GM18507 (cell line): ENCODE measurements around the gene SAMD4A.
A peak's percentile ranks its signal among the peaks of the same experiment; 100 is the strongest.

Experiments
- DNase-seq: peaks from one replicate; pipeline ENCODE4 v3.0.0; 2011; ENCODE audit warnings: low read depth; ENCODE audit not compliant: insufficient read length; ENCODE audit errors: extremely low spot score
- FAIRE-seq: peaks from 2 replicates; lab custom pipeline; 2011; peaks lifted over from hg19 to GRCh38; lab: Jason Lieb, UNC

The SAMD4A gene

DNA sequence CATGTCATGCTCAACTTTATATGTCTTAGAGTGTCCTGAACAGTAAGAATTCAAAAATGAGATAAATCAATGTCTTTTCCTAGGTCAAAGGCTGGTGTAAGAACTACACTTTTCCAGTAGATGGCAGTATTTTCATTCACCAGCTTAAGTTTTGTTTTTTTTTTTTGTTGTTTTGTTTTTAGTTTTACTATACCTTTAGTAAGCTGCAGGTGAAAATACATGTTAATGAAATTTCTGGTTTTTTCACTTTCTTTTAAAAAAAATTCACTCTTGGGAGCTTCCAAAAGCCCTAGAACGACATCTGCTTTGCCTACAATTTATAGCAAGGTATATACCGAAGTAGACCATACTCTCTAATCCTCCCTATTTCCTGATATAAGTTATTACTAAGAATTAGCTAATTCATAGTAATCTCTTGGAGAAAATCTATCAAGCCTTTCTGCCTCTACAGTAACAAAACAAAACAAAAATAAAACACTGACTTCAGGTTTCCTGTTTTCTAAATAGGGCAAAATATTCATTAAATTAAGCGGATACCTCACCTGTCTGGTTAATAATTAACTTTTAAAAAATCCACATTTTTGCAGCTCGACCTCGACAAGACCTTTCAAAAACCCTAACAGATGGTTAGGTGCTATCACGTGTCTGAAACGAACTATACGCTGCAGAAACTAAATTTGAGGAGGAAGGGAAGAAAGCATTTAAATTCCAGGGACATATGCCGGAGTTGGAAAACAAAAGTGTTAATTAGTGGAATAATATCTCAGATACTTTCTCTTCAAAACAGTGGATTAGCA, 2.7 kb upstream of the SAMD4A start:
- DNase-seq: no peak
- FAIRE-seq: peak; percentile 80

DNA sequence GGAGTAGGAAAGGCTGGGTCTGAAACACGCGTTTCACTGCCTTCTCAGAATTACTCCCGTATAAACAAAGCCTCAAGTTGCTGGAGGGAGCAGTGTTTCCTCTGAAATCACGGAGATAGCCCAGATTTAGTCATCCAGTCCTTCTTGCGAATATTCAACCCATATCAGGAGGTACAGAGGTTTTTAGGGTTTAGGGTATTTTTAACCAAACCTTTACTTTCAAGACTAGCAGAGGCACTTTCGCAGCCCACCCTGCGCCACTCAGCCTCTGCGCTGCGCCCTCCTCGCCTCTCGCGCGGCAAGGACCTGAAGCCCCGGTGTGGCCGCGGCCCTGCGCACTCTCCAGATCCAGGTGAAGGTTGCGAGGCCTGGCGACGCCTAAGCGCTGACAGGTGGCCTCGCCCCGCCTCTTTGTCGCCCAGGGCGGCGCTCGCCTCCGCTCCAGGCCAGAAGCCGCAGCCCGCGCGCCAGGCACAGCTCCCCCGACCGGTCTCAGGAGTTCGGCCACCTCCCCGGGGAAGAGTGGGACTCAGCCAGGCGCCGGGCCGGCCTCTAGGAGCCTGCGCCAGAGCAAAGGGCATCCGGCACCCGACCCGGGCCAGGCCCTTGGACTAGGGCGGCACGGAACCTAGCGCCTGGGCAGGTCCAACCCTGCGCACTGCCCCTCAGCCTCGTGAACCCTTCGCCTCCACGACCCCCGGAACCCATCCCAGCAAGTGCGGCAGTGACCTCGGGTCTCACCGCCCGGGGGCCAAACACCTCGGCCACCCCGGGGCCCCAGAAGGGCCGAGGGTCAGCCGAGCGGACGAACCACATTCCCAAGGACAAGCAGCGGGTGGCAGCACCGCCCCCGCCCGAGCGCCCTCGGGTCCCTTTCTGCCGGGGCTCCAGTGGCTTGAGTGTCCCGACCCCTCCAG, 1.8 kb upstream of the SAMD4A start:
- FAIRE-seq (peak; percentile 79), DNase-seq (no peak)

DNA sequence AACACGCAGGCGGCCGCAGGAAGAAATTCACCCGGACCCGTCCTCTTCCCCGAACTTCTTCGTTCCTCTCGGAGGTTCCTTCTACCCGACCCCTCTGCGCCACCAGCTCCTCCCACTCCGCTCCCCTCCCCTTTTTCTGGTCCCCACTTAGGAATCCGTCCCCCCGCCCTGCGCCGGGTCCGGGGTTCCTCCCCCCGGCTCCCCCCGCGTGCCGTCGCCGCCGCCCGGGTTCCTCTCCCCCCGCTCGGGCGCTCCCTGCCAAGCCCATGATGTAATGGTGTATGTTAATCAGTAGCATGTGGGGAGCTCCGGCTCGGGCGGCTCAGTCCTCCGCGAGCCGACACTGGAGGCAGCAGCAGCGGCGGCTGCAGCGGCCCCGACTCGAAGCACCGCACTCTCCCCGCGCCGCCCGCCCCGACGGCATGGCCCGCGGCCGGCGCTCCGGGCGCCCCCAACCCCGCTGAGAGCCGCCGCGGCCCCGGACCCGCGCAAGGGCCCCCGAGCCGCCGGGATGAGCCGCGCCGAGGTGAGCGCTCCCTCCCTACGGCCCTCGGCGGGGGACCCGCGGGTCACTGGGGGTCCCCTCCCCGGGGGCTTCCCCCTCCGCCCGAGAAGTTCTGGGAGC, 1.0 kb upstream of the SAMD4A start:
- peak; percentile 54 for FAIRE-seq
- peak; percentile 69 for DNase-seq

DNA sequence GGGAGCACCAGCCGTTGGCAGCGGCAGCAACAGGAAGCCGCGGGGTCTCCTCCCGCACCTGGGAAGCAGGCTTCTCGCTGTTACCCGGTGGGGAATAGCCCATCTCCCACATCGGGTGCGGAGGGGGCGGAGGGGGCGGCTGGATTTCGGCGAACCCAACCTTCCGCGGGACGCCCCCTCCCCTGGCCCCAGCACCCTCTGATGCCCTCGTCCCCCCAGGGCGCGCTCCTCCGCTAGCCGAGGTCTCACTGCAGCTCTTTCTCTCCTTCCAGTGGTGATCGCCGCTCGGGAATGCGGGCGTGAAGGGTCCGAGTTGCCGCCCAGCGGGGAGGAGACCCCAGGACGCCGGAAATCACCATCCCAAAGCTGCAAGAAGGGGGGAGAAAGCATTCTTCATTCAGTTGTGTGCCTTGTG, 303 bp downstream of the SAMD4A start:
- DNase-seq (no peak), FAIRE-seq (no peak)

DNA sequence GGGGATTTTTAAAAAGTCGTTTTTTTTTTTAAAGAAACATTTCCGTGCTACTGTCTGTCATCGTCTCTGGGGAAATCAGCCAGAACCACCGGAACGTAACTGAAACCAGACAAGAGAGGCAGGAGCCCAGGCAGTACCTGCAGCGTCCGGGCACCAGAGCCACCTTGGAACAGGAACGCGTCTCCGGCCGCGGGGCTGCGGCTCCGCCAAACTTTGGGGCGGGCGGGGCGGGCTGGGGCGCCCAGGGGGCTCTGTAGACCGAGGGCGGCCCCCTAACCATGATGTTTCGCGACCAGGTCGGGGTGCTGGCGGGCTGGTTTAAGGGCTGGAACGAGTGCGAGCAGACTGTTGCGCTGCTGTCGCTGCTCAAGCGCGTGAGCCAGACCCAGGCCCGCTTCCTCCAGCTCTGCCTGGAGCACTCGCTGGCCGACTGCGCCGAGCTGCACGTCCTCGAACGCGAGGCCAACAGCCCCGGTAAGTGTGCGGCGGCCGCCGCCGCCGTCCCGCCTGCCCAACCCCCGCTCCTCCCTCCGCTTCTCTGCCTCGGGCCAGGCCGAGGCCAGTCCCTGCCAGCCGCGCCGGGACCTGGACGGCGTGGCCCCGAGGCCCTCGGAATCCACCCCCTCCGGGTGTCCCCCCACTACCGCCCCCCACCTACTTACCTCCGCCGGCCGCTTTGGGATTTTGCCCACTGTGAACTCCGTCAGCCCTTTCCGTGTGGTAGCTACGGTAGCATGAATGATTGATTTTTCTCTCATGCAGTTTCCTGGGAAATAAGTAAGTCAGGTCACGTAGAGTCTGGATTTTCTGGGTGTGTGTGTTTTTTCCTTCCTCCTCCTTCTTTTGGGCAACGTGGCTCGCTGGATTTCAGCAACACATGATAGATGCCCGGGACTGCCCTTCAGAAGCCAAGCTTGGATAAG, 972 bp downstream of the SAMD4A start:
- FAIRE-seq: peak; percentile 82

DNA sequence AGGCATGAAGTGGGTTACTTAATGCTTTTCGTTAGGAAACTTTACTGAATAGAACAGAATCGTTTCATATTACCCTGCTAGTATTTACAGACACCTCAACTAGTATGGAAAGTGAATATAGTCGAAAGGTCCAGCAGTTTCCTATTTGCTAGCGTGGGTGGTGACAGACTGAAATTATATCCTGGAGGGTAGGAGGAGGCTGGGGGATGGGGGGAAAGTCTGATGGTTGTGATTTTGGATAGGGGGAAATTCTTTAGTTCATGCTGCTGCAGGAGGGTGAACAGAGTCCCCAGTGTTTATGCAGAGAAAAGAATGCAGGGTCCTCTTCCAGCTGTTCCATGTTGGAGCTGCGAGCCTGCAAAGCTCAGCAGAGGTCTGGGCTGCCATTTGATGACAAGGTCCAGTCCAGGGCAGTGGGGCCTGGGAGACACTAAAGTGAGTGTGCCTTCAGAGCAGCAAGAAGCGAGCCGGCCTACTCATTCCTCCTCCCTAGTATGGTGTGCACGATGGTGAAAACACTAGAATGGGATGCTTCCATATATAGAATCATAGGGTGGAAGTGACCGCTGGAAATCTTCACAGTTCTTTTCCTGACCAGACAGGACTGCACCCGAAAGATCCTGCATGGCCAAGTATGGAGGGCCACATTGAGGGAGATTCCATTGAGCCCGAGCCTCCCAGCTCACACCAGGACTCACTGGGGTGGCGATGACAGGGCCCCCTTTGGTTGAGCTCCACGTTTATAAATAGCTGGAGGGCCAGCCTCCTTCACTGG, 2.1 kb downstream of the SAMD4A start:
- DNase-seq (no peak), FAIRE-seq (no peak)

More for the DNA sequence above, 972 bp downstream of the SAMD4A start:
- DNase-seq: no peak

DNA sequence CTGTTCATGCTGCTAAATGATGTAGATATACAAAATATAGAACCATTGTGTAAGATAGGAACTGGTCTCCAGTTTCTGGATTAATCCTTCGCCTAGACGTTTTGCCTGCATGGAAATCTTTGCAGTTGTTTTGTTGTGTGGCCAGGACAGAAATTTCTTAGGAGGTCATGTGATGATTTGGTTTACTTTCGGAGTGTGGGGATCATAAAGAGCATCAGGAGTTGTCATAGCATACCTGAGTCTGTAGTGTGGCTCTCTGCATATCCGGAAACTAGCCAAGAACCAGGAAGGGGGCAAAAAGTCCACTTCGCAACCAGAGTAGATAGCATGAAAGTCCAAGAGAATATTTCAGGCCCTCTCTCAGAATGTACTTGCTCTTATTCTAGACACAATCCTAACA, 3.1 kb downstream of the SAMD4A start:
- DNase-seq: no peak
- no peak for FAIRE-seq

DNA sequence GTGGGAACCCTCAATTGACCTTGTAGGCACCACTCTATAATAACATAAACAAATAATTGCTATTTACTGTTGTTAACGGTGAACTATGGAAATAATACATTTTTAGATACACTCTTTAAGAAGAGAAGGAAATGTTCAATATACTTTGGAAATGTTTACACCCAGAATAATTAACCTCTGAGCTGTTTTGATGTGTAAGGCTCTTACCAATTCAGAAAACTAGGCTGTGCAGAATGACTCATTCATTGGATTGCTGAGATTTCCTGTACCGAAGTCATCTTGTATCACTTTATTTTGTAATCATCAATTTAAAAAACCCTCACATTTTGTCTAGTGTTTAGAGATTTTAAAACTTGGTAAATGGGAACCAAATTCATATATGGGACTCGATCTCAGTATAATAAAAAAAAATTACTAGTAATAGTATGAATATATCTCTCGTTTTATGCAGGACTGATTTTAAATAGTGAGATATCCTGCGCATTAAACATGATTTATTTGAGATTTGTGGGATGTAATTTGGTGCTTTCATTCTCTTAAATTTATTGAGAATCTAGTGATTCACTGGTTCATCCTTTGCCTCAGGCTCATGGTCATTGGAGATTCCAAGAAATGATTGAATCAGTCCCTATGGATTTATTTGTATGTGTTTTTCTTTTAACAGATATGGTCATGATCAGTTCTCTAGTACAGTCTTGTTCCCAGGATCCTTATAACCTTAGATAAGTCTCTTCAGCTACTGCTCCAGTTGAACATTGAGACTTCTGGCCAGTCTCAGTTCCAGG, 3.9 kb downstream of the SAMD4A start:
- FAIRE-seq: no peak
- no peak for DNase-seq

DNA sequence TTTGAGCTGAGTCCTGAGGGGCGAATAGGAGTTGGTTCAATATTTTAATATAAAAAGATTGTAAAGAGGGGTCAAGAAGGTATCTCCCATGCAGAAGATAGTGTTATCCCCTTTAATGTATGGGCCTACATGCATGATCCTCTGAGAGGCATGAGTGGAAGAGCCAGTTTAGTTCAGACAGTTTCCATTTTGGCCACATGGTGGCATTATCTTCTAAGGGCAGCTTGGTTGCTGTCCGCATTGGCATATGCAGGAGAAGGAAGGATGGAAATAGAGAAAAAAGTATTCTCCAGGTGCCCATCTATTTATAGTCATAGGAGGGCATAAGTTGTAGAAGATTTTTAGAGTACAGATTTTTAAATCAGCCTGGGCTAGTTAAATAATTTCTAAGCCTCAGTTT, 5.4 kb downstream of the SAMD4A start:
- FAIRE-seq (no peak), DNase-seq (no peak)

DNA sequence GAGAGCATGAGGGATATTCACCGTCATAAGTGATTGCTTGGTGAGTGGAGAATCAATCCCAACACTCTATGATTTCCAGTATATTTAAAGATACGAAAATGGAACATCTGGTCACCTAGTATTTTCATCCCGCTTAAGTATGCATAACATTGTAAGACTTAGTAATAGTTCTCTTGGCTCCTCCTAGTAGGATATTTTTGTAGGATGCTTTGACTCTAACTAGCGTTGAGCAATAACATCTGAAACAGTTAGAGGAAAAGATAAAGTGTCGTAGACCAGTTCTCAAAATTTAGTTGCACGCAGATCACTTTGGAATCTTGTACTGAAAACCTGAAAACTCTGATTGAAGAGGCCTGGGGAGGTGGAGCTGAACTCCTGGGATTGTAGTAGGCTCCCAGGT, 7.6 kb downstream of the SAMD4A start:
- DNase-seq: no peak
- no peak for FAIRE-seq

DNA sequence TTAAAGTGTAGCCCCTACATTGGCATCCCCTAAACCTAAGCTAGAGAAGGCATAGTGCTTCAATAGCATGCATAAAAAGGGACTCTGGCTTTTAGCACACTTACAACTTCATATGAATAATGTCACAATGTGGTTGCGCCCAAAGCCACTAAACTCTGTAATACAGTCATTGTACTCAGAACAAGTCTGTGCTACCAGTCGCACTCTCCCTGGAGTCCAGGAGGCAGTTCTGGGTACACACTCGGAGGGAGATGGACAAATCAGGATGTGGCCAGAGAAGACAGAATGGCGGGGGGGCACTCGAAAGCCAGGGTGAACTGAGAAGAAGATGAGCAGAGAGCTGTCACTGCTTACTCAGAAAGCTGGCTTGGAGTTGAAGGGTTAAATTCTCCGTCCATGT, 10.6 kb downstream of the SAMD4A start:
- no peak for DNase-seq
- FAIRE-seq: no peak

DNA sequence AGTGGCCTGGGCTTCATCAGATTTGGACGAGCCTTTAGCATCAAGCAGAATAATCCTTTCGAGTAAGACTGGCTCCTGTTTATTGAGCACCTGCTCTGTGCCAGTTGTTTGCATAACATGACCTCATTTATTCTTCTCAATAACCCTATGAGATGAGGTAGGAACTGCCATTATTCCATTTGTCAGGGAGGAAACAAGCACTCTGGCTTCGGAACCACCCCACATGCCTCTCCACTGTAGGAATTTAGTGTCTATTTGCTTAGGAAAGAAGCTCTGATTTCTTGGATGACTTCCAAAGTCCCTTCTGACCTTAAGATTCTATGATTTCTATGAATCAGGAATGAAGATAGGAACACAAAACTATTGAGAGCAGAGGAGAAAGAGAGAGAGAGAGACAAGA, 11.0 kb downstream of the SAMD4A start:
- FAIRE-seq (no peak), DNase-seq (no peak)

DNA sequence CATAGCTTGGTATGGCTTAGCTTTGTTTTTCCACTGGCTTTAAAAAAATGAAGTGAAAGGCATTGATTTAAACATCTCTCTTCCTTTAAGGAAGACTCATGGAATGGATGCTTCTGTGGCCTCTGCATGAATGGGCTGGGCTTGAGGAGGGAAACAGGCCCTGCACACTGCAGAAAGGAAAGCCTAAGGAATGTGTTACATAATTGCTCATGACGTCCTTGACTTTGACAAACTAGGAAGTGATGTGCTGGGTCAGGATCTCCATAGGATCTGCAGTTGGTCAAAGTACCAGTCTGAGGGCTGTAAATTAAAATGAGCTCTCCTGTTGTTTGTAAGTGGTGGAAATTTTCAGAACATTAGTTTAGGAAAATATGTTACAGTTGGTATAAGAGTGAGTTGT, 12.7 kb downstream of the SAMD4A start:
- FAIRE-seq: no peak

DNA sequence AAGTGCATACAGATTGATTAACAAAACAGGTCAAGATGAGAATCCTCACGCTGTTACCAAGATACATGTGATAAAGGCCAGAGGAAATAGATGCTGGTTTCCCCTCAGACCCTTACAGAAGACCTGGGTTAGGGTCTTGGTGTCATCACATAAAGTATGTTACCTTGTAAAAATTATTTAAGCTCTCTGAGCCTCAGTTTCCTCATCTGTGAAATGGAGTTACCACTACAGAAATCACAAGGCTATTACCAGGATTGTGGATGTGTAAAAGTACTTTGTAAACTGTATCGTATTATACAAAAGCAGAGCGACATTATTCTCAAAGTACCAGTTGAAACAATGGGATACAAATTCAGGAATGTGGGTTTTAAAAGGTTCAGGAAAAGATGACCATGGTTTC, 14.0 kb downstream of the SAMD4A start:
- FAIRE-seq: no peak
- DNase-seq: no peak

More for the DNA sequence above, 12.7 kb downstream of the SAMD4A start:
- DNase-seq: no peak

DNA sequence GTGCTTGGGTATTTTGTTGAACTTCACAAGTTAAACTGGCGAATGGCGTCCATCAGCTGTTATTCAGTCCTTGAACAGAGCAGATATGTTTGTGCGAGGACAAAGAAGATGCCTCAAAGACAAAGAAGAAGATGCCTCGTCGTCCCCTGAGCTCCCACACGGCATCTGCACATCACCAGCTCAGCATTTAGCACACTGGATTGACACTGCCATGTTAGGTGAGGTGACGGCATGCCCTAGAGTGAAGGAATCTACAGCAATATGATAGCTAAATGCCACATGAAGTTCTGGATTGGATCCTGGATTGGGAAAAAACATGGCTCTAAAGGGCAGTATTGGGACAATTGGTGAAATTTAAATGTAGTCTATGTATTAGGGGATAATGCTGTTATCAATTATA, 15.4 kb downstream of the SAMD4A start:
- FAIRE-seq (no peak), DNase-seq (no peak)

DNA sequence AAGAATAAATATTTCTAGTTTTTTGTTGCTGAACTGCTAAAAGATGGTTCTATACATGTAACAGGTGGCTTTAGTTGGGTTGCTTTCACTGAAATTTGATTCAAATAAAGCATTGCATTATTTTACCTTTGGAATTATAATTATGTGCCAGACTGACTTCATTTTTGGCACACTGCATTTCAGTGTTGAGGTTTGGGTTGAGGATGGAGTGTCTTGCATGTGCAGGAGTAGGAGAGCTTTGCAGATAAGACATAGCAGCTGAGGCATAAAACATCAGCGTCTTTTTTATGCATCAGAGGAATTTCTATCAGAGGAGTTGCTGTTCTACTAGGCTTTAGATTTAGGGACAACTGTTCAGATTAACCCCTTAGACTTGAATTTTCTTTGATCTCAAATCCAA, 17.2 kb downstream of the SAMD4A start:
- FAIRE-seq: no peak
- DNase-seq: no peak

DNA sequence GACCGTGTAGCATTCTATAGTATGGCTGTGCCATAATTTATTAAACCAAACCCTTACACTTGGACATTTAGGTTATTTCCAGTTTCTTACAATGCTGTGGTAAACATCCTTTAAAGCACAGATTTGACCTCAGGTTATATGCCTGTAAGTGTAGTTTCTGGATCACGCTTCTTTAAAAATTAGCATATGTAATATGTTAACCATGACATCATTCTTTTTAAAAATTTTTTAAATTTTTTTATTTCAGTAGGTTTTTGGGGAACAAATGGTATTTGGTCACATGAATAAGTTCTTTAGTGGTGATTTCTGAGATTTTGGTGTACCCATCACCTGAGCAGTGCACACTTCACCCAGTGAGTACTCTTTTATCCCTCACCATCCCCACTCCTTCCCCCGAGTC, 18.3 kb downstream of the SAMD4A start:
- no peak for DNase-seq

DNA sequence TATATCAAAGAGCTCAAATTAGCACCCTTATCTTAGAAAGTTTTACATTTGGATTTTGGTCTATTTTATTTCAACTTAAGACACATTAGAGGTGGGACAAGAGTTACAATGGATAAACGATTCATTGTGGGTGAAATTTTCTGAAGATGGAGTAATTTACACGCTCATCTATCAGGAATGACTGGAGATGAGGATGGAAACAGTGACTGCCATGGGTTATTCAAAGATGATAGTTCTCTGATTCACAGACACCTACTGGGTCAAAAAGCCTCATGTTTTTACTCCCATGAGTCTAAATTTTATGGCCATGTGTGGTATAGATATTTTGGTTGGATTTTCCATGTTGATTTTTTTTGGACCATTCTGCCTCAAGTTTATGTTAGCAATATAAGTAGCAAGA, 22.1 kb downstream of the SAMD4A start:
- FAIRE-seq (no peak), DNase-seq (no peak)

More for the DNA sequence above, 18.3 kb downstream of the SAMD4A start:
- FAIRE-seq: no peak
